ENCODE measurements around the gene ZP2. TPM values are rescaled to one million over a fixed set of nuclear protein-coding genes. Genes with fewer than 3 reads are reported as not detected.

Gene ZP2
- total RNA-seq, 1 experiment from 2014 or later: not detected

- Histone ChIP-seq H2AFZ (ENCODE audit: low read depth, low read length, poor library complexity, severe bottlenecking) (no peak overlapping the region), H3K9me3 (ENCODE audit: control insufficient read depth in 1 of 2, insufficient read depth in 1 of 2, low read depth in 1 of 2, low read length in 2 of 2) (no peaks in the 10 kb centered on the region), H3K4me2 (ENCODE audit: low read length) (peak overlapping the region; percentile 78), H3K79me2 (ENCODE audit: insufficient read depth, low read length) (peaks cover 10% of the 10 kb centered on the region; the same call in 1 of the 2 replicates), H4K20me1 (ENCODE audit: insufficient read depth) (no peaks in the 10 kb centered on the region), H3K9me2 (ENCODE audit: insufficient read depth) (no peaks in the 10 kb centered on the region), H3K36me3 (ENCODE audit: control insufficient read depth in 1 of 2, insufficient read depth in 2 of 2, low read length in 2 of 2) (peaks cover 9 to 18% of the 10 kb centered on the region in 2 experiments), H3K9ac (ENCODE audit: low read length) (peak overlapping the region; percentile 69), H3K27ac (ENCODE audit: low read depth, low read length) (peak overlapping the region; percentile 51; the same call in 1 of the 2 replicates), H3K4me3 (replicated peaks in 1 of 2; ENCODE audit: low read depth in 1 of 2, low read length in 2 of 2) (peak overlapping the region; percentile 62 to 74), H3K4me1 (ENCODE audit: control insufficient read depth in 1 of 2, insufficient read depth in 2 of 2, low read length in 2 of 2) (peaks cover 15 to 27% of the 10 kb centered on the region in 2 experiments), H3K27me3 (ENCODE audit: insufficient read depth, low read length) (no peaks in the 10 kb centered on the region)
- POLR2A ChIA-PET: interaction anchor here (1.3 to 2.1 kb wide), 2 partner anchors 28 to 141 kb away, joined by 5 to 7 read pairs; no protein-coding TSS in a partner anchor
- CTCF ChIA-PET: interaction anchor here (1.5 to 4.9 kb wide), 2 partner anchors 29 to 141 kb away, joined by 6 to 60 read pairs; no protein-coding TSS in a partner anchor
- TF ChIP-seq, protein P1, sequence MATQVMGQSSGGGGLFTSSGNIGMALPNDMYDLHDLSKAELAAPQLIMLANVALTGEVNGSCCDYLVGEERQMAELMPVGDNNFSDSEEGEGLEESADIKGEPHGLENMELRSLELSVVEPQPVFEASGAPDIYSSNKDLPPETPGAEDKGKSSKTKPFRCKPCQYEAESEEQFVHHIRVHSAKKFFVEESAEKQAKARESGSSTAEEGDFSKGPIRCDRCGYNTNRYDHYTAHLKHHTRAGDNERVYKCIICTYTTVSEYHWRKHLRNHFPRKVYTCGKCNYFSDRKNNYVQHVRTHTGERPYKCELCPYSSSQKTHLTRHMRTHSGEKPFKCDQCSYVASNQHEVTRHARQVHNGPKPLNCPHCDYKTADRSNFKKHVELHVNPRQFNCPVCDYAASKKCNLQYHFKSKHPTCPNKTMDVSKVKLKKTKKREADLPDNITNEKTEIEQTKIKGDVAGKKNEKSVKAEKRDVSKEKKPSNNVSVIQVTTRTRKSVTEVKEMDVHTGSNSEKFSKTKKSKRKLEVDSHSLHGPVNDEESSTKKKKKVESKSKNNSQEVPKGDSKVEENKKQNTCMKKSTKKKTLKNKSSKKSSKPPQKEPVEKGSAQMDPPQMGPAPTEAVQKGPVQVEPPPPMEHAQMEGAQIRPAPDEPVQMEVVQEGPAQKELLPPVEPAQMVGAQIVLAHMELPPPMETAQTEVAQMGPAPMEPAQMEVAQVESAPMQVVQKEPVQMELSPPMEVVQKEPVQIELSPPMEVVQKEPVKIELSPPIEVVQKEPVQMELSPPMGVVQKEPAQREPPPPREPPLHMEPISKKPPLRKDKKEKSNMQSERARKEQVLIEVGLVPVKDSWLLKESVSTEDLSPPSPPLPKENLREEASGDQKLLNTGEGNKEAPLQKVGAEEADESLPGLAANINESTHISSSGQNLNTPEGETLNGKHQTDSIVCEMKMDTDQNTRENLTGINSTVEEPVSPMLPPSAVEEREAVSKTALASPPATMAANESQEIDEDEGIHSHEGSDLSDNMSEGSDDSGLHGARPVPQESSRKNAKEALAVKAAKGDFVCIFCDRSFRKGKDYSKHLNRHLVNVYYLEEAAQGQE (IDR thresholded peaks at IDR 0.05; ENCODE audit: low read depth): no peak
- TF ChIP-seq SRF (IDR thresholded peaks at IDR 0.05; ENCODE audit: low read depth) (no peak), ZBTB33 (IDR thresholded peaks at IDR 0.05; ENCODE audit: extremely low read depth, insufficient replicate concordance, low read length) (no peak), SIN3A (IDR thresholded peaks at IDR 0.05; ENCODE audit: low read depth) (no peak), POLR2AphosphoS5 (IDR thresholded peaks at IDR 0.05; ENCODE audit: low read depth, low read length) (no peak), EGR1 (IDR thresholded peaks at IDR 0.05; ENCODE audit: low read depth) (no peak), FOSL1 (IDR thresholded peaks at IDR 0.05; ENCODE audit: low read depth) (no peak), ELF1 (IDR thresholded peaks at IDR 0.05; ENCODE audit: borderline replicate concordance, low read depth) (no peak), TCF7L2 (IDR thresholded peaks at IDR 0.05; ENCODE audit: borderline replicate concordance, extremely low read depth, insufficient read depth, insufficient read length) (no peak), EZH2 (IDR thresholded peaks at IDR 0.05) (no peak), CEBPB (IDR thresholded peaks at IDR 0.05; ENCODE audit: low read depth) (no peak), ZNF274 (IDR thresholded peaks at IDR 0.05; ENCODE audit: low read depth, low read length) (no peak), RAD21 (IDR thresholded peaks at IDR 0.05; ENCODE audit: low read depth) (no peak)
- TF ChIP-seq, protein P2, sequence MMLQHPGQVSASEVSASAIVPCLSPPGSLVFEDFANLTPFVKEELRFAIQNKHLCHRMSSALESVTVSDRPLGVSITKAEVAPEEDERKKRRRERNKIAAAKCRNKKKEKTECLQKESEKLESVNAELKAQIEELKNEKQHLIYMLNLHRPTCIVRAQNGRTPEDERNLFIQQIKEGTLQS (IDR thresholded peaks at IDR 0.05): no peak
- RAD21 ChIA-PET (ENCODE audit: low non-redundant PET in 1 of 2, low total read pairs in 2 of 2, uncharacterized antibody in 2 of 2, unreplicated experiment in 2 of 2): interaction anchor here (0.8 to 1.7 kb wide), 2 partner anchors 141 kb away, joined by 3 to 10 read pairs; no protein-coding TSS in a partner anchor
- intact Hi-C loops (cut with micrococcal nuclease): loop anchor here (5.0 kb wide), 2 partner anchors 307 to 1513 kb away; no protein-coding TSS in a partner anchor
- ATAC-seq (peak; percentile 6; the same call in 1 of the 2 replicates), DNase-seq (ENCODE audit: low read depth, low spot score) (no peak)
- BruUV-seq (replicated peaks): no TSS peak
These were observed 52.0 kb downstream of the ZP2 start for GRCh38 chr16:21159281-21159951.

All from HCT116 (cell line).